DMS114 treated with DMSO at 0.1 percent for 48 hours (cell line): ENCODE data around the gene PROKR2.

ENCODE experiments used
- DNase-seq: peaks from one replicate; lab custom pipeline; 2025; ENCODE audit not compliant: unreplicated experiment; lab: John Stamatoyannopoulos, UW

PROKR2 gene

GRCh38 chr20:5290596-5290995, 26.2 kb downstream of the PROKR2 start:
- DNase-seq, result no peak

DNA sequence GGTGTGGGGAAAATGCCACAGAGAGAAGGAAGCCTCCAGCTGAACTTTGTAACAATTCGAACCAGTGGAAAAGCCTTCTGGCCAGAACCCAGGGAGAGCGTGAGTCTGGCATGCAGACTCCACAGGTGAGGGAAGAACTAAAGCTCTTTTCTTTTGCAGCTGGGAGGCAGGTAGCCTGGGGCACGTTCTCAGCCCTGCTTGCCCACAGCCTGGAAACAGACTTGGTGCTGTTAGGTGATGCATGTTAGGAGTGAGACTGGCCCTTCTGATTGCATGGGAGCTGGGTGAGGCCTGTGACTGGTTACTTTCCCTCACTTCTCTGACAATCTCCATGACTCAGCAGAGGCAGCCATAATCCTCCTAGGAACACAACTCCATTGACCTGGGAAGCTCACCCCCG, 34.2 kb downstream of the PROKR2 start:
- no peak for DNase-seq

DNA sequence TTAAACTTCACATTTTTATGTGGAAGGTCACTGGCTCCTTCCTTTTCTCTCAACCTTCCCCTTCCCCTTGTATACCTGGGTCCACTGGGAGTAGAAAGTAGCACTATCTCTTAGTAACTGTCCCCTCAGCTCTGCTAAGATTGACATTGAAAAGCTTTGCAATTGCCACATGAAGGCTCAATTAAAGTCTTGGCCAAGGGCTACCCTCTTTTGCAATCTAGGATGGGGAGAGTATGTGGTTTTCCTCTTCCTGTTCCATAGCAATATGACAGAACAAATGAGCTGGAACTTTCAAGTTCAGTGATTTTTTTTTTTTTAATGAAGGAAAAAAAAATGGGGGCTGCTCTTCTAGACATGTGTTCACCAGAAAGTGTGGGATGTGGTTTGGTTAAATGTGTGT, 37.1 kb downstream of the PROKR2 start:
- no peak for DNase-seq

DNA sequence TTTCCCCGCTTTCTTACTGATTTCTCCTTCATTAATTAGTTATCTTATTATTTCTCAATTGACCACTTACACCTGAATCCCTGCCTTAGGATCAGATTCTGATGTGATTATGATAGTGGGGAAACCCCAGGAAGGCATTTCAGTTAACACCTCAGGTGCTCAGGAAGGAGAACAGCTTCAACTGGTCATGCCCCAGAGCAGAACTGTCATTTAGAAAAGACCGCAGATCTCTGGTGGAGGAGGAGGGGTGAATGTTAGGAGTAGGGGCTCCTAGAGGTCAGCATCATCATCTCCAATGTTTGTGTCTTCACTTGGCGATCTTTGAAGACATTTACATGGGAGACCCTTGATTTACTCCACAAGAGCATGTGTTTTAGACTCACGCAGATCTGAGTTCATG, 44.5 kb downstream of the PROKR2 start:
- DNase-seq, result no peak

DNA sequence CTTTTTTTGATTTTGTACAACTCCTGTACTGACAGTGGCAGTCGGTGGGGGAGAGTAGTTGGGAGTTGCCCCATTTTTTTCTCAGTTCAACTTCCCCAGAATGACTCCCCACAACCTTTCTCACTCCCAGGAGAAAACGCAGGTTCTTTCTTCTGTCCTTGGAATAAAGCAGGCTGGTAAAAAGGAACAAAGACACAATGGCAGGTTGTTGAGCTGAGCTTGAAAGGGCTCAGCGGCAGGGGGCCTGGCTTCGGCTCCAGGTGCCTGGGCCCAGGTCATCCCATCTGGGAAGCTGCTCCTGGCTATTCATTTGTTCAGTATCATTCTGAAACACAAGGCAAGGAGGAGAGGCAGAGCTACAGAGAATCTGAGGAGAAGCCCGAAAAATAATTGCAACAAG, 46.2 kb downstream of the PROKR2 start:
- no peak for DNase-seq

GRCh38 chr20:5268449-5268848, 48.3 kb downstream of the PROKR2 start:
- no peak for DNase-seq

DNA sequence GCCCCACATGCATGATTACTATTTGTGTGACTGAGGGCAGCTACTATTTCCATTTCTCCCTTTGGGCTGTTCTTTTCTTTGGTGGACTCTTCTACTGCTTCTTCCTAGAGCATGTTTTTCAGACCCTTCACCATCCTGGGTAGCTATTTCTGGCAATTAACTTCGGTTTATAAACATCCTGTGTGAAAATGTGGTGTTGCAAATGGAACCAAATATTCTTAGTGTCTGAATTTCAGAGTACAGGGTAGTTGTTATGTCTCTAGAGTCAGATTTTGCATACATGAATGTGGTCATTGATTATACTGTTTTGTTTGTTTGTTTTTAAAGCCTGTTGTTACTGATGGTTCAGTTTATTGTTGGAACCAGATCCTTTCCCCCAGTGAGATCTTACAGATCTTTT, 49.7 kb downstream of the PROKR2 start:
- DNase-seq, result no peak
